Mesenchymal stem cell (in vitro differentiated cells and primary cell): Measurements from ENCODE around the gene JAG1.

Source experiments
- DNase-seq: peaks from one replicate; pipeline ENCODE4 v3.0.0-alpha.2; 2013
- H2AFZ ChIP-seq: one replicate; pipeline ENCODE4 v1.6.1; 2013; ENCODE audit warnings: low read depth, mild to moderate bottlenecking, control low read depth, inconsistent platforms, low read length, moderate library complexity
- H2AK5ac ChIP-seq: 2 replicates; pipeline ENCODE4 v1.6.1; 2013; ENCODE audit warnings: low read length, moderate library complexity, mild to moderate bottlenecking, inconsistent platforms; ENCODE audit not compliant: severe bottlenecking
- H2BK120ac ChIP-seq: one replicate; pipeline ENCODE4 v1.6.1; 2013; ENCODE audit warnings: low read depth, mild to moderate bottlenecking, inconsistent platforms, low read length, moderate library complexity
- H2BK12ac ChIP-seq, 2 experiments: one replicate each; pipeline ENCODE4 v1.6.1; 2013; ENCODE audit warnings: inconsistent platforms in 2 of 2, low read length in 2 of 2, mild to moderate bottlenecking in 2 of 2, moderate library complexity in 2 of 2, control low read depth in 1 of 2
- H2BK15ac ChIP-seq: one replicate; pipeline ENCODE4 v1.6.1; 2013; ENCODE audit warnings: mild to moderate bottlenecking, low read depth, inconsistent platforms; ENCODE audit not compliant: poor library complexity, severe bottlenecking
- H2BK5ac ChIP-seq: 2 replicates; pipeline ENCODE4 v1.6.1; 2013; ENCODE audit warnings: low read depth, mild to moderate bottlenecking, low read length, control low read depth, inconsistent platforms; ENCODE audit not compliant: poor library complexity, severe bottlenecking
- H3K14ac ChIP-seq, 2 experiments: one replicate each; pipeline ENCODE4 v1.6.1; 2013; ENCODE audit warnings: inconsistent platforms in 2 of 2, low read length in 2 of 2, control low read depth in 1 of 2, mild to moderate bottlenecking in 1 of 2, moderate library complexity in 1 of 2
- H3K18ac ChIP-seq, 2 experiments: one replicate each; pipeline ENCODE4 v1.6.1; 2013; ENCODE audit warnings: inconsistent platforms in 2 of 2, low read length in 2 of 2, control low read depth in 1 of 2, low read depth in 1 of 2, mild to moderate bottlenecking in 1 of 2
- H3K23ac ChIP-seq, 2 experiments: one replicate each; pipeline ENCODE4 v1.6.1; 2013; ENCODE audit warnings: inconsistent platforms in 2 of 2, low read length in 2 of 2, mild to moderate bottlenecking in 2 of 2, moderate library complexity in 2 of 2, control low read depth in 1 of 2
- H3K27ac ChIP-seq: 2 replicates; pipeline ENCODE4 v1.5.1; 2013; ENCODE audit warnings: mild to moderate bottlenecking, moderate library complexity, low read length, control low read depth, inconsistent platforms; ENCODE audit not compliant: poor library complexity, severe bottlenecking
- H3K27me3 ChIP-seq, 2 experiments: 2 replicates each; pipeline versions ENCODE4 v1.6.1 to v1.7.0; 2013; ENCODE audit warnings: low read length in 2 of 2, mild to moderate bottlenecking in 2 of 2, moderate library complexity in 2 of 2, control low read depth in 1 of 2, inconsistent platforms in 1 of 2; ENCODE audit not compliant: control insufficient read depth in 1 of 2, insufficient read depth in 1 of 2
- H3K36me3 ChIP-seq, 2 experiments: 2 replicates each; pipeline versions ENCODE4 v1.6.1 to v1.7.0; 2013; ENCODE audit warnings: low read length in 2 of 2, control low read depth in 1 of 2, inconsistent platforms in 1 of 2, low read depth in 1 of 2, mild to moderate bottlenecking in 1 of 2; ENCODE audit not compliant: insufficient read depth in 2 of 2, control insufficient read depth in 1 of 2
- H3K4ac ChIP-seq, 2 experiments: one replicate each; pipeline ENCODE4 v1.6.1; 2013; ENCODE audit warnings: inconsistent platforms in 2 of 2, low read length in 2 of 2, mild to moderate bottlenecking in 2 of 2, moderate library complexity in 2 of 2, control low read depth in 1 of 2, low read depth in 1 of 2
- H3K4me1 ChIP-seq: 2 replicates; pipeline ENCODE4 v1.6.1; 2013; ENCODE audit warnings: low read depth, low read length, control low read depth; ENCODE audit not compliant: control insufficient read depth, insufficient read depth
- H3K4me2 ChIP-seq: 2 replicates; pipeline ENCODE4 v1.6.1; 2013; ENCODE audit warnings: low read length, mild to moderate bottlenecking, inconsistent platforms; ENCODE audit not compliant: poor library complexity, severe bottlenecking
- H3K4me3 ChIP-seq, 2 experiments: 2 replicates each; pipeline versions ENCODE4 v1.5.1 to v1.7.0; 2013; ENCODE audit warnings: low read length in 2 of 2, mild to moderate bottlenecking in 2 of 2, control low read depth in 1 of 2, low read depth in 1 of 2; ENCODE audit not compliant: insufficient read depth in 1 of 2
- H3K79me1 ChIP-seq: replicated peaks from 2 replicates; pipeline ENCODE4 v1.6.1; 2013; ENCODE audit warnings: mild to moderate bottlenecking, control low read depth, low read length, inconsistent platforms; ENCODE audit not compliant: poor library complexity, severe bottlenecking
- H3K9ac ChIP-seq: 2 replicates; pipeline ENCODE4 v1.7.0; 2013; ENCODE audit warnings: mild to moderate bottlenecking, low read length, moderate library complexity
- H3K9me3 ChIP-seq: 2 replicates; pipeline ENCODE4 v1.7.0; 2013; ENCODE audit warnings: mild to moderate bottlenecking, low read length; ENCODE audit not compliant: control insufficient read depth
- H4K8ac ChIP-seq: one replicate; pipeline ENCODE4 v1.6.1; 2013; ENCODE audit warnings: inconsistent platforms, mild to moderate bottlenecking, low read length, moderate library complexity
- H4K91ac ChIP-seq: one replicate; pipeline ENCODE4 v1.6.1; 2013; ENCODE audit warnings: mild to moderate bottlenecking, low read length, inconsistent platforms
- WGBS: methylation state at CpG from one replicate; pipeline ENCODE4 v1.1.7; 2013; ENCODE audit warnings: mixed read lengths; 5-methylcytosine and 5-hydroxymethylcytosine counted together

Gene JAG1

DNA sequence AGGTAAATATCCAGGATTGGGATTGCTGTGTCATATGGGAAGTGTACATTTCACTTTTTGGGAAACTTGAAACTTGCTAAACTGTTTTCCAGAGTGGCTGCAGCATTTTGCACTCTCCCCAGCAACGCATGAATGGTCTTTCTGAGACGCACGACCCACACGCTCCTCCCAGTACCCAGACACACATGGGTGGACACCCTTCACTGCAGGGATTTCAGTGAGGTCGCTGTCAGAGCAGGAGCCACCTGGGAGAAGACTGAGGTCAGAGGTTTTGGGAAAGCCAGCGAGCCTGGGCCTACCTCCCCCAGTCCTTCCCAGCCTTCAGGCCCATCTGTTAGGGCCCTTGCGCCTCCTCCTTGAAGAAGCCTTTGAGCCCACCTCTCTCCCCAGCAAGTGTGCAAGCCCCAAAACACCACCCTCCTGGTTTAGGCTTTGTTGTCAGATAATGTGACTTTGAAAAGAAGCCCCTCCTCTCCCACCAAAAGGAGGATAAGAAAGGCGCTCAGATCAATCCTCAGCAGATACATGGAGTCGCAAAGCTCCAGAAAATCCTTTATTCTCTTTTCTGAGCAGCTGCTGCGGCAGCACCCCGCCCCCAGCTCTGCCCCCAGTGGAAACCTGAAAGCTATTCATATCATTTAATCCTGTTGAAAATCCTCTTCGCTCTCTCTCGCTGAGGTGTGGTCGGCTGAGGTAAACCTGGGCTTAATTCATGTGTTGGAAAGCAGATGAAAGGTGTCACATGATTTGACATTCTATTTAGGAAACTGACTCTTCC, 12.7 kb upstream of the JAG1 start:
- Histone ChIP-seq H3K27me3 (no peaks in the 10 kb centered on the region), H3K23ac (no peak overlapping the region), H3K79me1 (no peaks in the 10 kb centered on the region), H3K4ac (no peak overlapping the region), H3K4me2 (no peak overlapping the region), H3K4me1 (peaks cover 3% of the 10 kb centered on the region), H4K91ac (no peak overlapping the region), H2BK15ac (no peak overlapping the region), H2AK5ac (no peak overlapping the region), H3K4me3 (no peak overlapping the region), H3K18ac (peak overlapping the region in 1 of 2 experiments; percentile 62), H3K14ac (peak overlapping the region in 1 of 2 experiments; percentile 10), H2BK5ac (no peak overlapping the region), H2BK120ac (no peak overlapping the region), H3K9ac (no peak overlapping the region), H4K8ac (no peak overlapping the region), H3K36me3 (no peaks in the 10 kb centered on the region), H2AFZ (no peak overlapping the region), H3K27ac (no peak overlapping the region), H2BK12ac (peak overlapping the region in 1 of 2 experiments; percentile 49), H3K9me3 (no peaks in the 10 kb centered on the region)
- no peak for DNase-seq
- 87% methylated on average over 14 of the region's 14 CpGs for WGBS

DNA sequence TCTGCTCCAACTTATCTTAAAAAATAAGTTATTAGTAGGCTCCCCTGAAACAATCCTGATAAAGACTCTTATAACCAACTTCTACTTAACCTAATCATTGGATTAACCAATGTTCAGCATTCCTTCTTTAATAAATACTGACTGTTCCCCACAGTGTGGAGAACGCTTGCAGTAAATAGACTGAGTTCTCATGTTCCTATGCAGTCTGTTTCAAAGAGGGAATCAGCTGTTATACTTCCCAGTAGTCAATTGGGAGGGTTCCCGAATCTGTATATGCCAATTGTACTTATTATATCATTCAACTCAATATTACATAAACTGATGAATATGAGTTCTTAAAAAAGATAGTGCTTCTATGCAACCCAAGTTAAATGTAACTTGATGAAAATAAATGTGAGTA, 9.7 kb upstream of the JAG1 start:
- Histone ChIP-seq H3K18ac (no peak overlapping the region), H3K4me3 (no peak overlapping the region), H3K4me2 (no peak overlapping the region), H3K14ac (no peak overlapping the region), H3K27me3 (no peaks in the 10 kb centered on the region), H4K91ac (no peak overlapping the region), H3K79me1 (no peaks in the 10 kb centered on the region), H3K9ac (no peak overlapping the region), H2AK5ac (no peak overlapping the region), H3K4ac (no peak overlapping the region), H2AFZ (no peak overlapping the region), H3K27ac (no peak overlapping the region), H4K8ac (no peak overlapping the region), H2BK120ac (no peak overlapping the region), H2BK15ac (no peak overlapping the region), H2BK12ac (no peak overlapping the region), H3K9me3 (no peaks in the 10 kb centered on the region), H2BK5ac (no peak overlapping the region), H3K36me3 (no peaks in the 10 kb centered on the region), H3K23ac (no peak overlapping the region), H3K4me1 (peaks cover 3% of the 10 kb centered on the region)
- 71% methylated on average over 1 of the region's 2 CpGs for WGBS
- DNase-seq = no peak

DNA sequence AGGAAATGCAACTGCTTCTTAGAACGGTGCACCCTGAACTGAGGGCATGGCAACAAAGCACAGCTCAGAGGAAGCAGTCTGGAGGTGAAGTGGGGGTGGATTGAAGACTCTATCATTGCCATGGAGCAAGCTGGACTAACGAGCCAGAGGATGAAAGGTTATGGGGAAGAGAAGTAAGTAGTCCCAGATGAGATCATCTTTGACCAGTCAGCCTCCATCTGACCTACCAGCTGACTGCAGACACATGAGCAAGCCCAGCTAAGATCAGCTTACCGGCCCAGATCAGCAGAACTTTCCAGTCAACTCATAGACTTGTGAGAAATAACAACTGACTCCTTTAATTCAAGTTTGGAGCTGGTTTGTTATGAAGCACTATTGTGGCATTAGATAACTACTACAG, 9.1 kb upstream of the JAG1 start:
- Histone ChIP-seq H2AFZ (no peak overlapping the region), H2BK5ac (no peak overlapping the region), H3K79me1 (no peaks in the 10 kb centered on the region), H2BK120ac (no peak overlapping the region), H3K23ac (no peak overlapping the region), H4K91ac (no peak overlapping the region), H2BK12ac (no peak overlapping the region), H3K4me2 (no peak overlapping the region), H3K9me3 (no peaks in the 10 kb centered on the region), H3K4me3 (no peak overlapping the region), H3K36me3 (no peaks in the 10 kb centered on the region), H2BK15ac (no peak overlapping the region), H3K9ac (no peak overlapping the region), H3K14ac (no peak overlapping the region), H2AK5ac (no peak overlapping the region), H3K4ac (no peak overlapping the region), H4K8ac (no peak overlapping the region), H3K18ac (no peak overlapping the region), H3K4me1 (peaks cover 3% of the 10 kb centered on the region), H3K27me3 (no peaks in the 10 kb centered on the region), H3K27ac (no peak overlapping the region)
- DNase-seq = no peak
- WGBS = 74% methylated on average over 2 of the region's 3 CpGs

DNA sequence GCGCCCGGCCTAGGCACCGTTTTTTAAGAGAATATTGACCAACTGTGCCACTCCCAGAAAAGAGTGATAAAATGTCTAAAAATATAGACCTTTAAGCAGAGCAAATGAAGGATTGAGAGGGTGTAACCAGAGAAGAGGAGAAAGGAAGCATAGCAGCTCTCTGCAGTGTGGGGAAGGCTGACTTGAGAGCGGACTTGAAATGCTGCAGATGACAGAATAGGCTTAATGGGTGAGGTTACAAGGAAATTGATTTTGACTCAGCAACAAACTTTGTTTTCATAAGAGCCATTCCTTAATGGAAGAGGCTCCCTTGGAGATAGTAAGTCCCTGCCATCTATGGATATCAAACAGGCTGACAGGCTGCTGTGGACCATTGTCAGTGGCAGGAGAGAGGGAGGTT, 7.7 kb upstream of the JAG1 start:
- 100% methylated on average over 4 of the region's 4 CpGs for WGBS
- Histone ChIP-seq H3K4me3 (no peak overlapping the region), H3K27me3 (no peaks in the 10 kb centered on the region)

More for the DNA sequence above, 7.7 kb upstream of the JAG1 start:
- H2BK120ac ChIP-seq = no peak overlapping the region
- no peak overlapping the region for H3K23ac ChIP-seq
- no peak overlapping the region for H4K91ac ChIP-seq
- H2BK15ac ChIP-seq = no peak overlapping the region
- H3K14ac ChIP-seq = no peak overlapping the region
- H2BK5ac ChIP-seq = no peak overlapping the region
- no peaks in the 10 kb centered on the region for H3K9me3 ChIP-seq
- H3K27ac ChIP-seq = no peak overlapping the region
- no peak overlapping the region for H3K9ac ChIP-seq
- H3K4ac ChIP-seq = no peak overlapping the region
- no peak overlapping the region for H3K18ac ChIP-seq
- no peak overlapping the region for H2BK12ac ChIP-seq
- peaks cover 2% of the 10 kb centered on the region for H3K4me1 ChIP-seq
- H3K36me3 ChIP-seq = no peaks in the 10 kb centered on the region
- no peak overlapping the region for H2AK5ac ChIP-seq
- H4K8ac ChIP-seq = no peak overlapping the region
- H2AFZ ChIP-seq = no peak overlapping the region
- H3K79me1 ChIP-seq = no peaks in the 10 kb centered on the region
- no peak for DNase-seq
- no peak overlapping the region for H3K4me2 ChIP-seq
